GM18951 (cell line): Measurements from ENCODE around the gene RABGGTB.
"Not testable (repeated sequence)": the region's sequence is repeated elsewhere in the genome, so short reads cannot be mapped to it uniquely, and the experiment has no call there.

Source experiments
- POLR2A ChIP-seq: IDR thresholded peaks from 4 replicates; pipeline ENCODE4 v1.6.1; 2011; ENCODE audit warnings: mild to moderate bottlenecking; ENCODE audit not compliant: insufficient read length, insufficient read depth; ENCODE audit errors: extremely low read depth
- in situ Hi-C: fragments of 300-500 bp; cut with MboI; formaldehyde crosslinking; loops from one replicate; pipeline ENCODE4 v1.12.0; 2022; ENCODE audit warnings: low sequenced_read_pairs, mixed read lengths, inconsistent platforms; ENCODE audit not compliant: unreplicated experiment

The RABGGTB gene

GRCh38 chr1:75811211-75811981, 25.3 kb downstream of the RABGGTB start:
- no peak for TF ChIP-seq POLR2A

GRCh38 chr1:75812065-75812464, 26.0 kb downstream of the RABGGTB start:
- in situ Hi-C loops: no loop called here
- no peak for TF ChIP-seq POLR2A

More at GRCh38 chr1:75811211-75811981, 25.3 kb downstream of the RABGGTB start:
- in situ Hi-C loops: no loop called here

- in situ Hi-C loops: not testable (repeated sequence)
Measured at GRCh38 chr1:75823596-75823995, 37.5 kb downstream of the RABGGTB start.

- in situ Hi-C loops: no loop called here
- no peak for TF ChIP-seq POLR2A
Measured at GRCh38 chr1:75836528-75837100, 50.6 kb downstream of the RABGGTB start.

GRCh38 chr1:75838079-75838478, 52.0 kb downstream of the RABGGTB start:
- TF ChIP-seq POLR2A: no peak
- in situ Hi-C loops: no loop called here

- in situ Hi-C loops: no loop called here
- TF ChIP-seq POLR2A: no peak
Measured at GRCh38 chr1:75841421-75841820, 55.4 kb downstream of the RABGGTB start.
